ENCODE data around the gene C1QTNF5. TPM values are rescaled to one million over a fixed set of nuclear protein-coding genes. Genes with fewer than 3 reads are reported as not detected.

C1QTNF5 gene
- polyA plus RNA-seq, 10 donors = 15.2 to 36.1 (median 25.4) TPM

DNA sequence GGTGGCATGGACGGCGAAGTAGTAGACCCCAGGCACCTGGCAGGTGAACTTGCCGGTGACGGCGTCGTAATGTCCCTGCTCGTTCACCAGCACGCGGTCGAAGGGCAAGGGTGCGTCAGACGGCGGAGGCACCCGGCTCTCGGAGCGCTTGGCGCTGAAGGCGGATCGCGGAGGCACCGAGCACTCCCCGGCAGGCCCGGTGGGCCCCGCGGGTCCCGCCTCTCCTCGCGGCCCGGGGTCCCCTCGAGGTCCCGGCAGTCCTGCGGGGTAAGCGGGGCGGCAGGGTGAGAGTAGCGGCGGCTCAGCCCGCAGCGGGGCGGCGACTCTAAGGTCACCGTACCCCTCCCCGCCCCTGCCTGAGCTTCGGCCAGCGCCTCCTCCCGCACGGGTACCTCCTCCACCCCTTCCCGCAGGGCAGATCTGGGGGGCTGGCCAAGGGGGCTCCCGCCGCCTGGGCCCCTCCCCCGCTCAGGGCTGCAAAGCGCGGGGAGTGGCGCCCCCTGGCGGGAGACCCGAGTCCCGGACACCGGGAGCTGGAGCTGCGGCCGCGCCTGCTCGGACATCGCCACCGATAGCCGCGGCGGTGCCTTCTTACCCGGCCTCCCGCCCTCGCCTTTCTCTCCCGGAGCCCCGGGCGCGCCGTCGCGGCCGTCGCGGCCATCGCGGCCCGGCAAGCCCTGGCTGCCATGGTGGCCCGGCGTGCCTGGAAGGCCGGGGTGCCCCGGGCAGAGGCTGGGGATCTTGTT lies 921 bp downstream of the C1QTNF5 start:
- DNase-seq = peak; percentile 59 to 91 (median 85)

DNA sequence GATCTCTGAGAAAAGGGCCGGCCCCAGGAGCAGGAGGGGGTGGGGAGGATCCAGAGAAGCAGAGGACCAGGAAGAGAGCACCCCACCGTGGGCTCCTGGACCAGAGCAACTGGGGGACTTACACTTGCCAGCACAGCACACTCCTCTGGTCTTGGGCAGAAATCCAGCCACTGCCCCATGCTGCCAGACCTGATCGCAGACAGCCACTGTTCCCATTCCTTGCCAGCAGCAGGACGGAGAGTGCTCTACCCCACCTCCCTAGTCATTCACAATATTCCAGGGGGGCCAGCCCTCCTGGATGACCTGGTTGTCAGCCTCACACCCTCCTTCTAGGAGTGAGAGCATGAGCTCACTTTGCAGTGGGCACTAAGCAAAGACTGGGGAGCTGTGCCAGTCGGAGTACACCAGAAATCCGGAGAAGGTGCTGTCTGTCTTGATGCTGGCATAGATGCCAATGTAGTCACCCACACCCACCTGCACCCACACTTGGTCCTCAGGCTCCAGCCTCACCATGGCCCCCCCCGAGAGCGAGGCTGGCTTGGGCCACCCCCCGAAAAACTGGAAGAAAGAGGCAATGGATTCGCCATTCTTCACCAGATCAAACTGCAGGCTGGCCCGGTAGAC lies 1.6 kb downstream of the C1QTNF5 start:
- DNase-seq = peak in 1 of 3 donors; percentile 53

DNA sequence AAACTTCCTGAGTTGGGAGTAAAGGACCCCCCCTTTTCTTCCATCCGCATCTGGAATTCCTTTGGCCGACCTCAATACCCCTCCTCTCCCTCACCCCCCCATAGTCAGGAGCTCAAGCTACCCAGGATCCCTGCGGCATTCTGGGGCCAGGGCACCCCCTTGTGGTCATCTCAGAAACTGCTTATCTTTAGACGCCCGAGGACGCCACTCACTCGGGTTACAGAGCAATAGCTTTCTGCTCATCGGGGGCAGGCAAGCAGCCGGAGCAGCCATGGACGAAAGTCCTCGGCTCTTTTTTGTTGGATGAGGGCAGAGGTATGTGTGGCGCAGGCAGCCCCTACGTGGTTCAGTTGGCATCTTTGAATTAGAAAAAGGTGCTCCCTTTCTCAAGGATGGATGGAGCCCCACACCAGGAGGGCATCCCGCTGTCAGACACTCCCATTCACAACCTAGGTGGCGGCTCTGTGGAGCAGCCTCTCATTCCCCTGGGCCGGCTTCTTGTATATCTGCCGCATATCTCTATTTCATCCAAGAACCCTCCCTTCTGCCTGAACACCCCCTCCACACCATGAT lies 2.3 kb downstream of the C1QTNF5 start:
- peak; percentile 81 to 88 (median 82) for DNase-seq

DNA sequence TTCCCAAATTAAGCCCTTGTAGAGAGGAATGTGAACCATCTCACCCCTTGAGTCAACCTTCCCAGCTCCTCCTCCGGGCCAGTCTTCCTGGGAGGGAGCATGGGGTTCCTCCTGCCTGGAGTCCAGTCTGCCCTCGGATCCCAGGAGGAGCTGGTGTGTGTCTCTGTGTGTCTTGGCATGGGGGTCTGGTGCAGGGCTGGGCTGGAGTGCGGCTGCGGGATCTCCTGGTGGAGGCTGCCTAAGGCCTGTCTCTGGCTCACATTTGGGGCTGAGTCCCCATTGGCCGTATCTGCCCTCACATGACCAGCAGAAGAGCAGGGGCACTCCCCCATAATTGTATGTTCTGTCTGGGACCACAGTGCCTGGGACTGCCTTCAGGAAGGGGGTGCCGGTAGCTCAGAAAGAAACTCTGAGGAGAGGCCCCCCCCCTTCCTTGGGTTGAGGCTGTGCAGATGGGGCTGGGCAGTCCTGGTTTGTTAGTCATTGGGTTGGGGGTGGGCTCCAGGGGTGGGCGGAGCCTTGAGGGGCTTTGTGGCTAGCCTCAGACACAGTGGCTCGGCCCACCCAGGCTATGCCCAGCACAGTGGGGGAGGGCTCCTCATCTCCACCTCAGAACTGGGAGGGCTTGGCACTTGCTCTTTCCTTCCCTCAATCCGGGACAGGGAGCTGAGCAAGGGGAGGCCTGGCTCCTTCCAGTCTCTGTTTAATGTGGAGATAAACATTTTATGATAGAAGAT lies 2.9 kb downstream of the C1QTNF5 start:
- peak in 1 of 3 donors; percentile 84 for DNase-seq

DNA sequence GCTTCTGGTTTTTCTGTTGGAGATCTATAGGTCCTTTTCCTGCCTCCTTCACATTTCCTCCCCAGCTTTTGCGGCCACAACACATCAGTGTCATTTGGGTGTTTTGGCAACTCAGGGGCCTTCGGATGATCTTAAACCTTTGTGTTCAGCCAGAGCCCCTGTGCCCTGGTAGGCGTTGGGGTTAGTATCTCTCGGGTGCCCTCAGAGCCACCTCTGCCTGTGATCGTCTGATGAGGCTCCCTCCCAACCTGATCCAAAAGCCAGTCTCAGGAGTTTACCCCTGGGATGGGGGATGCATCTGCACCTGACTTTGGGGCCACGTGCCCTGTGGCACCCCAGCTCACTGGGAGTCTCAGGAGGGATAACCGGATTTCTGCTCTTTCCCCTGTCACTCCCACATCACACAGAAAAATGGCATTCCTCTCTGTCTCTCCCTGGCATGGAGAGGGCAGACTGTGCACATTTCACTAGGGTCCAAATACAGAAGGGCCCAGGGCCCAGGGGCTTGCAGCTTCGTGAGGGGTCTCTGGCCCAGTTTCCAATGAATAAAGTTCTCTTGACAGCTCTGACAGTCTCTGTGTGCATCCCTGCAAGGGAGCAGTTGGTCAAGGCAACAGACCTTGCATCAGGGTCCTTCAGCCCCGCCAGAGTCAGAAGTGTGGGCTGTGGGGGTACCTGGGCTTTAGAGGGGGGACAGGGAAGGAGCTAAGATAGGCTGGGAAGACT lies 3.8 kb downstream of the C1QTNF5 start:
- peak in 1 of 3 donors; percentile 6 for DNase-seq

DNA sequence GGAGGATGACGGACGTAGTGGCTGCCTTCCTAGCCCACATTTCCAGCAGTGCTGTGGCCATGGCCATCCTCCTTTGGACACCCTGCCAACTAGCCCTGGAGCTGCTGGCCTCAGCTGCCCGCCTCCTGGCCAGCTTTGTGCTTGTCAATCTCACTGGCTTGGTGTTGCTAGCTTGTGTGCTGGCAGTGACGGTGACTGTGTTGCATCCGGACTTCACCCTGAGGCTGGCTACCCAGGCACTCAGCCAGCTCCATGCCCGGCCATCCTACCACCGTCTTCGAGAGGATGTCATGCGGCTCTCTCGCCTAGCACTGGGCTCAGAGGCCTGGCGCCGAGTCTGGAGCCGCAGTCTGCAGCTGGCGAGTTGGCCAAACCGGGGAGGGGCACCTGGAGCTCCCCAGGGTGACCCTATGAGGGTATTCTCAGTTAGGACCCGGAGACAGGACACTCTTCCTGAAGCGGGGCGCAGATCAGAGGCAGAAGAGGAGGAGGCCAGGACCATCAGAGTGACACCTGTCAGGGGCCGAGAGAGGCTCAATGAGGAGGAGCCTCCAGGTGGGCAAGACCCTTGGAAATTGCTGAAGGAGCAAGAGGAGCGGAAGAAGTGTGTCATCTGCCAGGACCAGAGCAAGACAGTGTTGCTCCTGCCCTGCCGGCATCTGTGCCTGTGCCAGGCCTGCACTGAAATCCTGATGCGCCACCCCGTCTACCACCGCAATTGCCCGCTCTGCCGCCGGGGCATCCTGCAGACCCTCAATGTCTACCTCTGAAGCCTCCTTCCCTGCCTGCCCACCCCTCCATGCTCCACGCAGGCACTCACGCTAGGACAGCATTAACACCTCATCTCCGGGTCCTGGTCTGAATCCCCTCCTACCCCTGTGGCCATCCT lies 4.8 kb downstream of the C1QTNF5 start:
- peak in 1 of 3 donors; percentile 11 for DNase-seq

DNA sequence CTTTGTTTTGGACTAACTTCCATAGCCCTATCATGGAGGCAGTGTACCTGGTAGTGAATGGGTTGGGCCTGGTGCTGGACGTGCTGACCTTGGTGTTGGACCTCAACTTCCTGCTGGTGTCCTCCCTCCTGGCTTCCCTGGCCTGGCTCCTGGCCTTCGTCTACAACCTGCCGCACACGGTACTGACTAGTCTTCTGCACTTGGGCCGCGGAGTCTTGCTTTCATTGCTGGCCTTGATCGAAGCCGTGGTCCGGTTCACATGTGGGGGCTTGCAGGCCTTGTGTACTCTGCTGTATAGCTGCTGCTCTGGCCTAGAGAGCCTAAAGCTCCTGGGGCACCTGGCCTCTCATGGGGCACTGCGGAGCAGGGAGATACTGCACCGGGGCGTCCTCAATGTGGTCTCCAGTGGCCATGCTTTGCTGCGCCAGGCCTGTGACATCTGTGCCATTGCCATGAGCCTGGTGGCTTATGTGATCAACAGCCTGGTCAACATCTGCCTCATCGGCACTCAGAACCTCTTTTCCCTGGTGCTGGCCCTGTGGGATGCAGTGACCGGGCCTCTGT lies 5.5 kb downstream of the C1QTNF5 start:
- peak in 1 of 3 donors; percentile 16 for DNase-seq

DNA sequence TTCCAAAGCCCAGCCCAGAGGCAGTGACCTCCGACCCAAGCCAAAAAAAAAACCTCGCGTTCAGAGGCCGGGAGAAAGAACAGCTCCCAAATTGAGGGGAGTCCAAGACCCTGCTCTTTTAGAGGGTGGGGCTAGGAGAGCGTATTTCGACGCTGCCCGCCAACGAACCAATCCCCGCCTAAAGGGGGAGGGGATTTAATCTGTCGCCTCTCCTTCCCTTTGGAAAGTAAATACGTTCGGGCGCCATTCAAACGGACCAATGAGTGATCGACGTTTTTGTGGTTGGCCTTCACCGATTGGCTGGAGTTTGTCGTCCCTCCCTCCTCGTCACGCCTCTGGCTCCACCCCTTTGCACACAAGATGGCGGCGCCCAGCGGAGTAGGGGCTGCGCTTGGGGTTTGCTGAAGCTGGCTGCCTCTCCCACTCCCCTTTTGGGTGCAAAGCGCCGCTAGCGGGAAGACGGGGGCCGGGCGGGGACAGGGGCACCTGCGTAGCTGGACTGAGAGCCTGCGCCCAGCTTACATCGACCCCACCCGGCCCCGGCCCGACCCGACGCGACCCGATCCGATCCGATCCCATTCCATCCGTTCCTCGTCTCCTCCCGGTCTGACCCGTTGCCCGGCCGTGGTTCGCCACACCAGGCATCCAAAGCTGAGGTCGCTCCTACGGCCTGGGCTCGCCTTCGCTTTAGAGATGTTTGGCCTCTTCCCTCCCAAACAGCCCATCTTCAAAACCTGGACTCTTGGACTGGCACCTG lies 6.3 kb downstream of the C1QTNF5 start, which contains the start of gene RNF26:
Gene RNF26 (plus strand): TSS at position 354 of the 757 bp plus-strand sequence. CDS start 596 bp downstream, outside the sequence.
- DNase-seq = peak; percentile 98 to 99 (median 98)

DNA sequence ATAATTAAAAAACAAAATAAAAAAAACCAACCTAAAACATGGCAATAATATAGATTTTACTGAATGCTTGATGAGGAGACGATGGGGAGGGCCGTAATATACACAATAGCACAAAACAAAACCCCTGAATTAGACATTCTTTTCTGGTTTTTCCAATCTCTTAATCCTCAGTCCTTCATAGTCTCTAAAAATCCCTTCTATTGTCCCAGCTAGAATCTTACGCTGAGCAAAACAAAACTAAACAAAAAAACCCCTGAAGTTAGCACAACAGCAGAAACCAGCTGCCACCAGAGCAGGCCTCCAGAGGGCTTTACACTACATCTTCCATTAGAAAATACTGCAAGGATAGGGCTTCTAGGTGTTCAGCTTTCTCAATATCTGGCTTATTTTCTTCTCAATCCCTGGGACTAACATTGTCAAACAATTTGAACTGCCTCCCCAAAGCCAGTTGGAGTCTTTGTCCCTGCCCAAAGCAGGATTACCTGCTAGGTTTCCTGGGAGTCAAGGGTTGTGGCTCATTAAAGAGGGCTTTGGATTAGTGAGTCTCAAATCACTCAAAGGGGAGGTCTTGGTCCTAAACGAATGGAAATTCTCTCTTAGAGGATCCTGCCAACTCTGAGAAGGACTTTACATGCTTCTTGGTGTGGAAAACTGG lies 8.4 kb downstream of the C1QTNF5 start:
- DNase-seq = no peak

DNA sequence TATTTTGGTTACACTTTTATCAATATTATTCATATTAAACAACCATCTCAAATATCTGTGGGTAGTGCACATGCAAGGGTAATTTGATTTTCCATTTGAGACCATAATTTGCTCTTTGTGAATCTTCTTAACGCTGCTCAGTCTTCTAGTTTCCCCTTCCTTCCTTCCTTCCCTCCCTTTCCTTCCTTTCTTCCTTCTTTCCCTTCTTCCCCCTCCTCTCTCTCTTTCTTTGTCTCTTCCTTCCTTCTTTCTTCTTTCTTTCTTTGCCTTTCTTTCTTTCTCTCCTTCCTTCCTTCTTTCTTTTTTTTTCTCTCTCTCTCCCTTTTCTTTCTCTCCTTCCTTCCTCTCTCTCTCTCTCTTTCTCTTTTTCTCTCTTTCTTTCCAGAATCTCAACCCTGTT lies 10.4 kb downstream of the C1QTNF5 start:
- DNase-seq = no peak

DNA sequence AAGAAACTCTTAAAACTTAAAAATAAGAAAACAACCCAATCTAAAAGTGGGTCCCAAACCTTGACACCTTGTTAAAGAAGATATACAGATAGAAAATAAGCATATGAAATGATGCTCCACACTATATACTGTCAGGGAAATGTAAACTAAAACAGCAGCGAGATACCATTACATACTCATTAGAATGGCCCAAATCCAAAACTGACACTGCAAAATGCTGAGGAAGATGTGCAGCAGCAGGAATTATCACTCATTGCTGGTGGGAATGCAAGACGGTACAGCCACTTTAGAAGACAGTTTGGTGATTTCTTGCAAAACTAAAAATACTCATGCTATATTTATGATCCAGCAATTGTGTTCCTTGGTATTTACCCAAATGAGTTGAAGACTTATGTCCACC lies 11.4 kb downstream of the C1QTNF5 start:
- no peak for DNase-seq

DNA sequence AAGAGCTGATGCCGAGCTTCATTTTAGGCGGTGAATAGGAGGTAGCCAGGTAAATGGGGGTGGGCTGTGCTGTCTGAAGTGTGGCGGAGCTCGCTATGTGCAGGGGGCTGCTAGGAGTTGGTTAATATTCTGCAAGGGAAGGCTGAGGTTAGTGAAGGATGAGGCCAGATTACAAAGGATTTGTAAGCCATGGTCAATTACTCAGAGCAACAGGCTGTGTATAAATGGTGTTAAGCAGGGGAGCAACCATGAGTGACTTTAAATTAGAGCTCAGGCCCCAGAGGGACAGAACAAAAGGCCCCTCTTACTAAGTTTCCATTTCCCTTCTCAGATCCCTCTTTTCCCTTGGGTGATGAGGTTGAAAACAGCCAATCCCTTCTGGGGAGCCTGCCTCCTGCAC lies 16.5 kb downstream of the C1QTNF5 start:
- DNase-seq = no peak

DNA sequence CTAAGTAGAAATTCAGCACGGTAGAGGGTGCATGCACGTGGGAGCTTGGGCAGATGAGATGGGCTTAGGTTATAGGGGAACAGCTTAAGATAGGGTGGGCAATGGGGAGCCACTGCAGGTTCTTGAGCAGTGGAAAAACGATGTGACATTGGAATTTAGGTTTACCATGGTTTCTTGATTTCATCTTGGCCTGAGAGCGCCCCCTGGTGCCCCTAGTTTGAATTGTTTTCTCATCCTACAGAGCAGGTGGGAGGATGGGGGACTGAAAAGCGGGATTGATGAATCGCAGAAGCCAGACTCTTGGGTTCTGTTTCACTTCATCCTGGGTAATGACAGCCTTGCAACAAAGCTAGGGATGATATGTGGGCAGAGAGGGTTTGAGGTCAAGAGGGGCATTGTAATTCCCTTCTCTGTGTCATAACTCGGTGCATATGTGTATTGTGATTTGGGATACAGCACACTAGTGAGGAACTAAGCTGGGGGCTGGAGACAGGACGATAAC lies 17.1 kb downstream of the C1QTNF5 start:
- DNase-seq = peak; percentile 63 to 83 (median 80)

DNA sequence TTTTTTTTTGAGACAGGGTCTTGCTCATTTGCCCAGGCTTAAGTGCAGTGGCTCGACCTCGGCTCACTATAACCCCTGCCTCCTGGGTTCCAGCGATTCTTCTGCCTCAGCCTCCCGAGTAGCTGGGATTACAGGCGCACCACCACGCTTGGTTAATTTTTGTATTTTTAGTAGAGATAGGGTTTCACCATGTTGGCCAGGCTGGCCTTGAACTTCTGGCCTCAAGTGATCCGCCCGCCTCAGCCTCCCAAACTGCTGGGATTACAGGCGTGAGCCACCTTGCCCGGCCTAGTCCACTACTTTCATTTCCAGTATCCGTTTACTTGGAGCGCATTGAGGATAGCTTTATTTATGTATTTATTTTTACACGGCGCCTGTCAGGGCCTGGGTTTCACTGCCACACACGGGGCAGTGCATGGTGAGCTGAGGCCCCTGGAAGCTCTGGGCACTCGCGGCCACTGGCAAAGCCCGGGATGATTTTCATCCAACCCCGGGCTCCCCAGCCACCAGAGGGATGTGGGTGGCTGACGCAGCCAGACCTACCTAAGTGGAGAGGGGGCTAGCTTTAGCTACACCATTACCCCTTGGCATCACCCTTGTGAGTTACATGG lies 17.7 kb downstream of the C1QTNF5 start:
- no peak for DNase-seq

DNA sequence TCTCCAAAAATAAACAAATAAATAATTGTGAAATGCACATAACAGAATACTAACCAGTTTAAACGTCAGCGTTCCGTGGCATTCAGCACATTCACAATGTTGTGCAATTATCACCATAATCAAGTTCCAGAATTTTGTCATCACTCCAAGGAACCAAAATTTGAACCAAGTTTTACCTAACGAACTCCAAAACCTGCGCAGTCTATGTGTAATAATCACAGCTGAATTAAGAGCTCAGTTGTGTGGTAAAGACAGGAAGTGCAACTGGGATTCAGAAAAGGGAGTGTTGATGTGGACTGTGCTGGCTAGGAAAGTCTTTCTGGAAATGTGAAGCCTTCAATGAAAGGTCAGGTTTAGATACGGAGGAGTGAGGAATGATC lies 18.3 kb downstream of the C1QTNF5 start:
- DNase-seq = no peak

DNA sequence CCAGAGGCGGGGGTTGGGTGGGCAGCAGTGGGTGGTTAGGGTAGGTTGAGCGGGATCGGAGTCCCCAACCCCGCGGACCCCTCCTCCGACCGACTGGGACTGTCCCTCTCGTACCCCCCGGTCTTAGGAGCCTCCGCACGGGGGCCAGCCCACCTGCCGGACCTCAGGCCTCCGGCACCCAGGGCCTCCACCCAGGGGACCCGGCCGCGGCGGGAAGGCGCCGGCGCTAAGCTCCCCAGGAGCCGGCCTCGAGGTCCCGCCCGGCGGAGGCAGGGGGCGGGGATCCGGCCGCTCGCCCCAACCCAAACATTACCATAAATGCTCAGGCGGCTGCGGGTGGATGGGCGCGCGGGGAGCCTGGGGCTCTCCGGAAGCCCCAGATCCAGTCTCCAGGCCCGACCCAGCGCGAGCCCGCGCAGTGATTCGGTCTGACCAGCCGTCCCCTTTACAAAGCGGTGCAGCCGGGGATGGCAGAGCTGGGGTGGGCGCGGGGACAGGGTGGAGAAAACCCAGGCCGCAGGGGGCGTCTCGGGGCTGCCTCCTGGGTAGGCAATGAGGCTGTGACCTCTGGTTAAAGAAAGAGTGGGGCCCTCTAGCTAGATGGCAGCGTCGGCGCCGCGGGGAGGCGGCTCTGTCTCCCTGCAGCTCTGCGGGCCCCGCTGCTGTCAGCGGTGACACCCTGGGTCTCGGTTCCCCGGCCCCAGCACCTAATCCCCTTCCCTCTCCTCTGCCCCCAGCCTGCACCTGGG lies 19.7 kb downstream of the C1QTNF5 start:
- peak in 2 of 3 donors; percentile 60 to 84 for DNase-seq

DNA sequence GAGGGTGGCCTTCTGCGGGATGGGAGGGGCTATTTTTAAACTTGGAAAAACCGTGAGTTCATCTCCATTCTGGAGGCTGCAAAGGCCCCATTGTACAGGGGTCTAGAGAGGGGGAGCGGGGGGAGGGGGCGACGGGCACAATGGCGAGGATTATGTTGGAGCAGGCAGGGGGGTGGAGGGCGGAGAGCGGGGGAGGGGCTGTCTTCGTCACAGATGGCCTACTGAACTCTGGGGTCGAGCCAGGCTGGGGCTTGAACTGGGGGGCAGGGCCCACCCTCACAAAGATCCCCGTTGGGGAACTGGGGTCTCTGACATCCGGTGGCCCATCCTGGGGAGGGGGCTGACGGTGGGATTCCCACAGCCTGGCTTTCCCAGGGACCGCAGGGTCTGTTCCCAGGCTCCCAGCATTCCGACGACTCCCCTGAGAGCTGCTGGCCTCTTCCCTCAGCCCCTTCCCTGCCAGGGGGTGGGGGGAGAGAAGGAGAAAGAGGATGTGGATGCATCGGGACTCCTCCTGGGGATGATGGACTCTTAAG lies 20.4 kb downstream of the C1QTNF5 start:
- DNase-seq = peak in 1 of 3 donors; percentile 59

Data from muscle of back (tissue), 11 donors.